Mammary epithelial cell (primary cell): ENCODE data around the gene TLCD3A.

ENCODE experiments used
- EZH2 ChIP-seq: IDR thresholded peaks from 2 replicates; pipeline ENCODE4 v1.6.1; 2012; ENCODE audit warnings: low read length, inconsistent platforms, borderline replicate concordance
- TF ChIP-seq, protein P1 (sequence below), 2 donors: IDR thresholded peaks in 1 of 2; conservative IDR thresholded peaks in 1 of 2; 2 replicates each; pipeline ENCODE4 v1.5.1; 2011 to 2012; ENCODE audit warnings: inconsistent platforms in 2 of 2, low read length in 2 of 2, mild to moderate bottlenecking in 2 of 2, control low read depth in 1 of 2, low read depth in 1 of 2; ENCODE audit not compliant: insufficient read depth in 1 of 2; ENCODE audit errors: extremely low read depth in 1 of 2

GRCh38 chr17:690361-690760 is 42.0 kb upstream of the TLCD3A start:
- TF ChIP-seq, protein P1, sequence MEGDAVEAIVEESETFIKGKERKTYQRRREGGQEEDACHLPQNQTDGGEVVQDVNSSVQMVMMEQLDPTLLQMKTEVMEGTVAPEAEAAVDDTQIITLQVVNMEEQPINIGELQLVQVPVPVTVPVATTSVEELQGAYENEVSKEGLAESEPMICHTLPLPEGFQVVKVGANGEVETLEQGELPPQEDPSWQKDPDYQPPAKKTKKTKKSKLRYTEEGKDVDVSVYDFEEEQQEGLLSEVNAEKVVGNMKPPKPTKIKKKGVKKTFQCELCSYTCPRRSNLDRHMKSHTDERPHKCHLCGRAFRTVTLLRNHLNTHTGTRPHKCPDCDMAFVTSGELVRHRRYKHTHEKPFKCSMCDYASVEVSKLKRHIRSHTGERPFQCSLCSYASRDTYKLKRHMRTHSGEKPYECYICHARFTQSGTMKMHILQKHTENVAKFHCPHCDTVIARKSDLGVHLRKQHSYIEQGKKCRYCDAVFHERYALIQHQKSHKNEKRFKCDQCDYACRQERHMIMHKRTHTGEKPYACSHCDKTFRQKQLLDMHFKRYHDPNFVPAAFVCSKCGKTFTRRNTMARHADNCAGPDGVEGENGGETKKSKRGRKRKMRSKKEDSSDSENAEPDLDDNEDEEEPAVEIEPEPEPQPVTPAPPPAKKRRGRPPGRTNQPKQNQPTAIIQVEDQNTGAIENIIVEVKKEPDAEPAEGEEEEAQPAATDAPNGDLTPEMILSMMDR (conservative IDR thresholded peaks at IDR 0.05 in 1 of 2, IDR thresholded peaks at IDR 0.05 in 1 of 2; ENCODE audit: extremely low read depth in 1 of 2, insufficient read depth in 1 of 2, low read depth in 1 of 2, low read length in 2 of 2) = no peak
- TF ChIP-seq EZH2 = no peak
